ENCODE results near the gene ANKH. TPM values are rescaled to one million over a fixed set of nuclear protein-coding genes. Genes with fewer than 3 reads are reported as not detected.

ANKH gene
- total RNA-seq, 1 donor from 2014 or later = 14.7 TPM

GRCh38 chr5:14794583-14795230, 76.9 kb downstream of the ANKH start:
- no peak for DNase-seq (ENCODE audit: low read depth in 2 of 2)

DNA sequence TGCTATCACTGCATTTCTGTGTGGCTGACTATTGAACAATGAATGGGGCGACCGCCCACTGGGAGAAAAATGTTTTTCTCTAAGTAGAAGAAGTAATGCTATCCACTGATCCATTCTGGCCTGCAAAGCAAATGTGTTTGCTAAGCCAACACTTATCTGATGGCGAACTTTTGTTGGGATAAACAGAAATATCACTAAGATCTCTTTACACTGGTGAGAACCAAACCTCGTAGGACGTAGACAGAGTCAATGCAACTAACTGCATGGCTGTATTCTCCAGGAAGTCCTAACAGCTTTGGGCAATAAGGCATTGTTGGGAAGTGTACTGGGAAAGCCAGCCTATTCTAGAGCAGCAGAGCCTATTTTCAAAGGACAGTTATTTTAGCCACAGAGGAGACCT, 77.7 kb downstream of the ANKH start:
- DNase-seq (ENCODE audit: low read depth in 2 of 2) = no peak

DNA sequence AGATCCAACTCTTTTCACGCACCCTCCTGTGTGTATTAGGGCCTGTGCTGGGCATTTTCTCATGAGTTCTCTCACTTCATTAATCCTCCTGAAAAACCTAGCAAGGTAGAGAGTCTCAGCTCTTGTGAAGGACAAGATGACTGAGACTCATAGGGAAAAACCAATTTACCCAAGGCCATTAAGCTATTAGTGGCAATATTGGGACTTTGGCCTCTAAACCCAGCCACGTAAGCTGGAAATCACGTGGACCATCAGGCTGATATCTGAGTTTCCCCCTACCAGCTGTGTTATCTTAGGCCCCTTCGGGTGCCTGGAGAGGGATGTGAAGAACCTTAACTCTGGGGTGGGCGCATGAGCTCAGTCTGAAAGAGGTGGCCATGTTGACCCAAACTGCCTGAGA, 80.7 kb downstream of the ANKH start:
- no peak for DNase-seq (ENCODE audit: low read depth in 2 of 2)

- no peak for DNase-seq (ENCODE audit: low read depth in 2 of 2)
Observed at GRCh38 chr5:14790220-14790619, 81.4 kb downstream of the ANKH start.

DNA sequence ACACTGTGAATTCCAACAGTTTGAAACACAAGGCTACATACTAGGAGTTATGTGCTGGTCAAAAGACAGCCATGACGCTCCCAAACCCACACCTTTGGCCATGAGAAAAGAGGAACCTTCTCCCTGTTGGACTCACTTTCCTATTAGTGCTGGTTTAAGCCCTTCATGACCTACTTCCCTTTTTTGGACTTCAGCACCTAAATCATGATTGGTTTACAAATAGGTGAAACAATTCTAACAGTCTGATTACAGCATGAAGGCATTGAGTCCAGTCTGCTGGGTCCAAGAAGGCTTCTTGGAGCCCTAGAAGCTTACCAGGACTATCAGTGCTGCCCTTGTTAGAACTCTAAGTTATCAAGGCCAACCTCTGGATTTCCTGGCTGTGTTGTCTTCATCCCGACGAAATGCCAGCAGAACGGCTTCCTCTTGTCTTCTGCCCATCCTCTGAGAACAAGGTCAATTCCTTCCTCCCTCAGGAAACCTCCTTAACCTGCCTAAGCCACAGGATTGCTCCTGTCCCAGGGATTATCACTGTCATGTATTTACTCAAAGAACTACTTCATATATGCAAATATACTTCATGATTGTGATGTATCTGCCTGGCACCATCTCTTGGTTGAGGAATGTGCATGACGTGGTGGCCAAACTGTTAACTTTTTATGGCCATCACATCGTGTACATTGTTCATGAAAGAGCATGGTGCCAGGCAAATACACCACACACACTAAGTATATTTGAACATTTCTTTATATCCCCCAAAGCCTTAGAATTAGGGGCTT, 83.6 kb downstream of the ANKH start:
- no peak for DNase-seq (ENCODE audit: low read depth in 2 of 2)

- no peak for DNase-seq (ENCODE audit: low read depth in 2 of 2)
Observed at GRCh38 chr5:14783691-14784090, 87.9 kb downstream of the ANKH start.

GRCh38 chr5:14782591-14782990, 89.0 kb downstream of the ANKH start:
- DNase-seq (ENCODE audit: low read depth in 2 of 2) = no peak

DNA sequence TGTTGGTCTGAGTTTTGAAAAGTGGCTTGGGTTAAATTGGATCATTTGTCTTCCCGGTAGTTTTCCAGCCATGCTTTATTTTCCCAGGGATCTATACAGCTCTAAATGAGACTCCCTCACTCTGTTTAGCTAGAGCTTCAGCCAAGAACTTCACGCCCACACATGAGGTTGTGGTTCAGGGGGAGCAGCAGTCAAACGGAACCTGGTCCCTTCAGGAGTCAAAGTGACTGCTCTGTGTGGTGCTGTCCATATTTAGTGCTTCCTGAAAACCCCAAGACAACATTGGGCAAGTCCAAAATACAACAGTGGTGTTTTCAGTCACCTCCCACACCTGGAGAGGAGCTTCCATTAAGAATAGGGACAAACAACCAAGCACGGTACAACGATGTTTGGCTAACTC, 90.5 kb downstream of the ANKH start:
- peak in 1 of 2 donors; percentile 12 for DNase-seq (ENCODE audit: low read depth in 2 of 2)

DNA sequence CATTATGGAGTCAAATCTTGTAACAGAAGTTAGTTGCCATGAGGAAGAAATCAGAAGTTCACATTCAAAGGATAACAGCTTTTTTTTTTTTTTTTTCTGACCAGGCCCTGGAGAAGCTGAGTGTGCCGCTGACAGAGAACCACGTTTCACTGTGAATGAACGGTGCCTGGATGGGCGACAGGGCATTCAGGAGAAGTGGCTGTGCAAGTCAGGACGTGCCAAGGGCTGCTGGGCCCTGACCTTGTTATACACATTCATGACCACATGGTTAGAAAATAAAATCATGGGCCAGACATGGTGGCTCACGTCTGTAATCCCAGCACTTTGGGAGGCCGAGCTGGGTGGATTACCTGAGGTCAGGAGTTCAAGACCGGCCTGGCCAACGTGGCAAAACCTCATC, 91.6 kb downstream of the ANKH start:
- DNase-seq (ENCODE audit: low read depth in 2 of 2) = no peak

DNA sequence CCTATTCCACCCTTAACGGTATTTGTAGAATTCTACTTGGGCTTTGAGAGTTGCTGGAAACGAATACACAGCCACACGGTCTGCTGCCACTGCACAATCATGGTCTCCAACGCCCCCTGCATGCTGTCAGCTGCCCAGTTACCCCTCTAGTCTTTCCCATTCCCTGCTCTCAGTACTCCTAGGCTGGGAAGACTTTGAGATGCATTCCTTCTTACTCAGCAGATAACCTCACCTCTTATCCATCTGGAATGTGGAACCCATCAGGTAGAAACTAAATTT, 92.8 kb downstream of the ANKH start:
- DNase-seq (ENCODE audit: low read depth in 2 of 2) = no peak

DNA sequence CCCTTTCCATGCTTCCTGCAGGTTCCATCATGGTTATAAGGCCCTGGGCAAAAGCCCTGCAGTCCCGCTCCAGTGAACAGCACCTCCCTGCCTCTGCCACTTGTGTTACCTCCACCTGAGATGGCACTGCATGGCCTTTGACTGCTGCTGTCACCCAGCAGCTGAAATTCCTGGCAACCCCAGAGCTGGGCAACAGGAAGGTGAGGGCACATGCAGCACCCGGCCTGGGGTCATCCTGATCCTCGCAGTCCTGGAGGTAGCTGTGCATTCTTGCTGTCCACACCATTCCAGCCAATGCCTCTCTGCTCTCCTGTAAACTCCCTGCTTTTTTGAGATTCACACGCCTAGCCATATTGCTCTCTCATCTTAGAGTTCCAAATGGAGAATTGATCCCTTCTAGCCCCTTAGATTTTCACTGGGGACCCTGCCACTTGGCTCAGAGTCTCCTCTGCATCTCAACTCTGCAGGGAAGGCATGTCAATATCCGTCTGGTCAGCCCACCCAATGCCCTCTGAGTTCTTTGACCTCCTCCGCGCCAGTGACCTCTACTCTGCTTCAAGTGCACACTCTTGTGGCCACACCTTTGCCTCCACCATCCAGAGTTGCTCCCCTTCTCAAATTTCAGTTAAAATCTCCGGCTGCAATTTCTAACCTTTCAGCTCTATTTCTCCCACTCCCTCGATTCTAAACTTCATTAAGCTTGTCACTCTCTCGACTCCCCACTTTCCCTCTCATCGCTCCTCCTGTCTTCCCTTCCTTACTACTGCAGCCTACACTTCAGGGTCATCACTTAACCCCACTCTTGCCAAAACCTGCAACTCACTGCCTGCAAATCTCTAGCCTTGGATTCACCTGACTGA, 93.4 kb downstream of the ANKH start:
- DNase-seq (ENCODE audit: low read depth in 2 of 2) = no peak

- DNase-seq (ENCODE audit: low read depth in 2 of 2) = no peak
Observed at GRCh38 chr5:14777187-14777586, 94.4 kb downstream of the ANKH start.

DNA sequence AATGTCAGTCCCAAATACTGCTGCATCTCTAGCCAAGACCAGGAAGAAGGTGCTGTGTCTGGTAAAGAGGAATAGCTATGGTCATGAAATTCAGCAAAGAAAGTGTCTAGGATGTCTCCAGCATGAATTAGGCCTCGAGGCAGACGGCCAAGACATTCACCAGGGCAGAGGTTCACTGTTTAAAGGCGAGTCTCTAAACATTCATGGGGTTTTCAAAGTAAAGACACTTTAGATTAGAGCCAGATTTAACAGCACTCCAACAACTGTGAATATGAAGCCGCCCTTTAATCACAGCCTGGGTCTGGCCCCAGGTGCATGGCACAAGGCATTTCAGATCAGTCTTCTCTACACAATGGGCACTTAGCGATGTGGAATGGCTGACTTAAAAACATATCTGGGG, 95.0 kb downstream of the ANKH start:
- DNase-seq (ENCODE audit: low read depth in 2 of 2) = no peak

DNA sequence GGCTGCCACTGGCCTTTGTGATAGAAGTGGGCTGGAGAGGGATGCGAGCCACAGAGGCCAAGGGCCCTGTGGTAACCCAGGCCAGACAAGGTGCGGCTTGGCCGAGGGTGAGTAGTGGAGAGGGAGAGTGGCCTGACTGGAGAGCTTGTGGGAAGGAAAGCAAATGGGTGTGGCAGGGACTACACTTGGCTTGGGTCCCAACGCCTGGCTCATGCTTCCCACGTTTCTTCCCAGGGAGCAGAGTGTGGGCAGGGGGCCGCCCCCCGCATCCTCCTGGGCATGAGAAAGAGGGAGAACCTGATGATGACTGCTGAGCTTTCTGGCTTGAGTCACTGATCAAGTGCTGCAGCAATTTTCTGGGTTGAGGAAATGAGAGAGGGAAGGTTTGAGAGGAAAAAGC, 95.7 kb downstream of the ANKH start:
- DNase-seq (ENCODE audit: low read depth in 2 of 2) = peak; percentile 25 to 79

- no peak for DNase-seq (ENCODE audit: low read depth in 2 of 2)
Observed at GRCh38 chr5:14773588-14773987, 98.0 kb downstream of the ANKH start.

GRCh38 chr5:14771972-14772371, 99.6 kb downstream of the ANKH start:
- DNase-seq (ENCODE audit: low read depth in 2 of 2) = no peak

DNA sequence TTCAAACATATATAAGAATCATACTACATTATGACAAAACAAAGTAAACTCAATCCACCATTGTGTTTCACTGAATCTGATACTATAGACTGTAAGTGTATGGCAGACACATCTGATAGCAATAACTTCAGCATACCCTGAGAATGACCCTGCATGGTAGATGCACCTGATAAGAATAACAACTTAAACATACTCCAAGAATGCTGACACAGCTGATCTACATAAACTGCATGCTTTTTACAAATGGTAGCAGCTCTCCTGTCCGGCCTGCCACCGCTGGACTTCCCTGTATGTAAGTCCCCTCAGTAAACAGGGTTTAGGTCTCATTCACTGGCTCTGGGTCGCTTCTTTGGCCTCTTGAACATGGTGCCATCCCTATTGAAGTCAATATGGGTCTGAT, 100.4 kb downstream of the ANKH start:
- DNase-seq (ENCODE audit: low read depth in 2 of 2) = no peak

DNA sequence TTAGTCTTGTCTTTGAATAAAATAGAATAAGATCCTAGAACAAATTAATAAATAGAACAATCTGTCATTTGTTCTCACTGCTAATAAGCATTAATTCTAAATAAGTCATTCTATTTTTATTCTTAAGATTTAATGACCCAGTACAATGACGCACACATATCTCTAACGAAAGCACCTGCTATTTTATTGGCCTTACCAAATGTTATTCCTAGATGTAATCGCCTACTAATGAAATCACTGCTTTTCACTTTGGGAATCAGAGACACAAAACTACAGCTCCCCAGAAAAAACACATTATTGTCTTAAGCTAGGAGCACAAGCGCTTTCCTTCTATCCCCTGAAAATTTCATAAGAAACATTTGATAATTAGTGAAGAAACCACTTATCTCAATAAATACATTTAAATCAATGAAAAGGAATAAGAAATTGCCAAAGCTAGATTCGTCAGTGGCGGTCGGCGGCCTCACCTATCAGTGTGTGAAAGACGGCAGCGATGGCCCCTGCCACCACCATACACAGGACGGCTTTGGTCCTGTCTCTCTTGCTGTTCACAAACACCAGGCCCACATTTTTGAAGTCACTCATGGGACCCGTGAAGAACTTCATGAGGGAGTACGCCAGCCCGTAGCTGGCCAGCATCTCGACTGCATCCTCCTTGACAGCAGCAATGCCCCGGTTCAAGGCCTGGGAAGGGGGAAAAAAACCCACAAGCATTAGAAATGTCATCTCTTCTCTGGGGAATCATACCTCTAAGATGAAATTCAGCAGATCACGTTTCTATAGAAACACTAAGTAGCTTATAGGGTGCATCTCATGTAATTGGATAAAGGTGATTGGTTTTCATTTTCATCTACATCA, 102.8 kb downstream of the ANKH start:
- DNase-seq (ENCODE audit: low read depth in 2 of 2) = no peak

- DNase-seq (ENCODE audit: low read depth in 2 of 2) = no peak
Observed at GRCh38 chr5:14767735-14768507, 103.7 kb downstream of the ANKH start.

DNA sequence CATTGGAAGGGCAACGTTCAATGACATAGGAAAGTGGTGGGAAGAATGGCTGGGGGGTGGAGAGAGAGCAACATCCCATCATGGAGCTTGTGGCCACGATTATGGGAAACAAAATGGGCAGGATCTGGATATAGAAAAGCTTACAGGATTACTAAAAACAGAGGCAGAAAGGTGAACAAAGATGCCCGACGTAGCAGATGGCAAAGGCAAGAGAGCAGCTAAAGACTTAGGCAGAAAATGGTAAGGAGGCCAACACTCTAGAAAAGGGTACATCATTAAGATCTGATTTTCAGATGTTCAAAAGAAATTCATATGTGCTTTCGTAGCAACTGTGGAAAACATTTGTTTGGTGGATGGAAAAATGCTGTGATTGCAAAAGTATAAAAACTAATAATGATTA, 104.5 kb downstream of the ANKH start:
- DNase-seq (ENCODE audit: low read depth in 2 of 2) = no peak

- DNase-seq (ENCODE audit: low read depth in 2 of 2) = no peak
Observed at GRCh38 chr5:14766584-14766983, 105.0 kb downstream of the ANKH start.

Measured in lung microvascular endothelial cell (primary cell).